GM18511 (cell line): ENCODE measurements around the gene COPS2.
"Not testable (repeated sequence)": the region's sequence is repeated elsewhere in the genome, so short reads cannot be mapped to it uniquely, and the experiment has no call there.

Source experiments
- ATAC-seq: cut with Tn5 transposase; IDR thresholded peaks from one replicate; pipeline ENCODE4 v1.9.1; 2021; ENCODE audit warnings: mild to moderate bottlenecking, moderate library complexity; ENCODE audit not compliant: unreplicated experiment

Gene COPS2

GRCh38 chr15:49110158-49110944, 45.0 kb downstream of the COPS2 start:
- ATAC-seq, result no peak

GRCh38 chr15:49103002-49103401, 52.4 kb downstream of the COPS2 start:
- ATAC-seq, result no peak

- ATAC-seq, result no peak
Measured at GRCh38 chr15:49101536-49101935, 53.9 kb downstream of the COPS2 start.

GRCh38 chr15:49096090-49096750, 59.2 kb downstream of the COPS2 start:
- no peak for ATAC-seq

- ATAC-seq, result no peak
Measured at GRCh38 chr15:49094923-49095322, 60.5 kb downstream of the COPS2 start.

GRCh38 chr15:49093252-49094105, 61.9 kb downstream of the COPS2 start:
- no peak for ATAC-seq

- ATAC-seq, result no peak
Measured at GRCh38 chr15:49088996-49089395, 66.4 kb downstream of the COPS2 start.

- no peak for ATAC-seq
Measured at GRCh38 chr15:49085696-49086459, 69.5 kb downstream of the COPS2 start.

- no peak for ATAC-seq
Measured at GRCh38 chr15:49084285-49084570, 71.2 kb downstream of the COPS2 start.

GRCh38 chr15:49083401-49084284, 71.8 kb downstream of the COPS2 start:
- no peak for ATAC-seq

- ATAC-seq, result no peak
Measured at GRCh38 chr15:49082960-49083359, 72.4 kb downstream of the COPS2 start.

- ATAC-seq, result no peak
Measured at GRCh38 chr15:49079340-49080039, 75.9 kb downstream of the COPS2 start.

- no peak for ATAC-seq
Measured at GRCh38 chr15:49075881-49076280, 79.5 kb downstream of the COPS2 start.

- ATAC-seq, result not testable (repeated sequence)
Measured at GRCh38 chr15:49074589-49075287, 80.7 kb downstream of the COPS2 start.
